Keratinocyte (primary cell): ENCODE results near the gene DSCAML1.

ENCODE experiments used
- CTCF ChIP-seq, 3 experiments: IDR thresholded peaks in 1 of 3; conservative IDR thresholded peaks in 1 of 3; optimal IDR thresholded peaks in 1 of 3; 2 replicates in 2 of 3; 3 replicates in 1 of 3; pipeline versions ENCODE3 to v1.5.1; 2011; ENCODE audit warnings: low read length in 3 of 3, mild to moderate bottlenecking in 3 of 3, moderate library complexity in 2 of 3, control low read depth in 1 of 3, inconsistent platforms in 1 of 3; ENCODE audit not compliant: insufficient read depth in 2 of 3; ENCODE audit errors: extremely low read depth in 1 of 3
- EZH2 ChIP-seq: IDR thresholded peaks from one replicate; pipeline ENCODE4 v1.6.1; 2012; ENCODE audit warnings: inconsistent platforms, mild to moderate bottlenecking, low read length, moderate library complexity

GRCh38 chr11:117481885-117482284 lies 315.1 kb downstream of the DSCAML1 start:
- TF ChIP-seq CTCF (optimal IDR thresholded peaks at IDR 0.05 in 1 of 3, IDR thresholded peaks at IDR 0.05 in 1 of 3, conservative IDR thresholded peaks at IDR 0.05 in 1 of 3; ENCODE audit: extremely low read depth in 1 of 3, insufficient read depth in 2 of 3, low read length in 3 of 3) (no peak), EZH2 (no peak)
